DOHH2 (cell line): Measurements from ENCODE around the gene PSMC5.
"Not testable (repeated sequence)": the region's sequence is repeated elsewhere in the genome, so short reads cannot be mapped to it uniquely, and the experiment has no call there.

Experiments
- EZH2phosphoT487 ChIP-seq: fragments of 200-600 bp; sonication (generic); IDR thresholded peaks from 2 replicates; pipeline ENCODE4 v1.6.1; 2017; ENCODE audit warnings: borderline replicate concordance, mild to moderate bottlenecking, antibody characterized with exemption, low read length, moderate library complexity, mixed read lengths
- TF ChIP-seq, protein P1 (sequence below): fragments of 200-600 bp; sonication (generic); IDR thresholded peaks from one replicate; pipeline ENCODE4 v1.5.1; 2014; ENCODE audit warnings: antibody characterized with exemption, mild to moderate bottlenecking, low read depth, low read length; ENCODE audit not compliant: poor library complexity, severe bottlenecking

DNA sequence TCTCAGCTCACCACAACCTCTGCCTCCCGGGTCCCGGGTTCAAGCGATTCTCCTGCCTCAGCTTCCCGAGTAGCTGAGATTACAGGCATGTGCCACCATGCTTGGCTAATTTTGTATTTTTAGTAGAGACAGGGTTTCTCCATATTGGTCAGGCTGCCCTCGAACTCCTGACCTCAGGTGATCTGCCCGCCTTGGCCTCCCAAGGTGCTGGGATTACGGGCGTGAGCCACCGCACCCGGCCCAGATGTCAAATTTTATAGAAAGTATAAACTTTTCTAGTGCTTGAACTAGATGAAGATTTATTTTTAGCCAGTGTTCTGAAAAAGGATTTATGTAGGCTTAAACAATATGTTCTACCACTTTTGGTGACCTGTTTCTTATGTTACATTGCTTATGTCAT, 30.9 kb upstream of the PSMC5 start:
- TF ChIP-seq, protein P1, sequence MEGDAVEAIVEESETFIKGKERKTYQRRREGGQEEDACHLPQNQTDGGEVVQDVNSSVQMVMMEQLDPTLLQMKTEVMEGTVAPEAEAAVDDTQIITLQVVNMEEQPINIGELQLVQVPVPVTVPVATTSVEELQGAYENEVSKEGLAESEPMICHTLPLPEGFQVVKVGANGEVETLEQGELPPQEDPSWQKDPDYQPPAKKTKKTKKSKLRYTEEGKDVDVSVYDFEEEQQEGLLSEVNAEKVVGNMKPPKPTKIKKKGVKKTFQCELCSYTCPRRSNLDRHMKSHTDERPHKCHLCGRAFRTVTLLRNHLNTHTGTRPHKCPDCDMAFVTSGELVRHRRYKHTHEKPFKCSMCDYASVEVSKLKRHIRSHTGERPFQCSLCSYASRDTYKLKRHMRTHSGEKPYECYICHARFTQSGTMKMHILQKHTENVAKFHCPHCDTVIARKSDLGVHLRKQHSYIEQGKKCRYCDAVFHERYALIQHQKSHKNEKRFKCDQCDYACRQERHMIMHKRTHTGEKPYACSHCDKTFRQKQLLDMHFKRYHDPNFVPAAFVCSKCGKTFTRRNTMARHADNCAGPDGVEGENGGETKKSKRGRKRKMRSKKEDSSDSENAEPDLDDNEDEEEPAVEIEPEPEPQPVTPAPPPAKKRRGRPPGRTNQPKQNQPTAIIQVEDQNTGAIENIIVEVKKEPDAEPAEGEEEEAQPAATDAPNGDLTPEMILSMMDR = not testable (repeated sequence)
- not testable (repeated sequence) for TF ChIP-seq EZH2phosphoT487
